ENCODE data around the gene IL13.

DNA sequence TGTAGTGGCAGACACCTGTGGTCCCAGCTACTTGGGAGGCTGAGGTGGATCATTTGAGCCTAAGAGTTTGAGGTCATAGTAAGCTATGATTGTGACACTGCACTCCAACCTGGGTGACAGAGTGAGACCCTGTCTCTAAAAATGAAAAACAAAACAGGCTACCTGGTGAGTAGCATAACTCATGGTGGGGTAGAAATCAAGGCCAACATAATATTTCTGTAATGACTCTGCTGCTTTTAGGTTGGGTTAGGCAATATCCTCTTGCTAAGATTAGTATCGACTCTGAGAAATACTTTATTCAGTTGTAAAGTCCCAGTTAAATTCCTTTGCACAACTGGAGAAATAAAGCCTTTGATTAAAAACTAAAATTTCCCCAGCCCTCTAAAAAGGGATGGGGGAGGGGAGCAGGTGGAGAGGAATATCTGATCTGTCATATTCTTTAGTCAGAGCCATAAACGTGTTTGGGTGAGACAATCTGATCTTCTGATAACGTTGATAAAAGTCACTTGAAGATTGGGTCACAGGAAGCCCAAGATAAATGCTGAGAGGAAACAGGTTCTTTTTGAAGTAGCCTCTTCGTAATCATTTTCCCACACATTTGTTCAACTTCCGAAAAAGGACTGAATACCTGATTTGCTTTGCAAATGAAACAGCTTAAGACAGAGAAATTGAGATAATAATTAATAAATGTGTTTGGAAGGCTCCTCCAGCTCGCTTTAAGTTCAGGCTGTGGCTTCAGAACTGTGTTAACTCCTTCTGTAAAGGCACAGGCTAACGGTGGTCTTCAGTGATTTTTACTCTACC is 30.8 kb downstream of the IL13 start:
- TF ChIP-seq, protein P1, sequence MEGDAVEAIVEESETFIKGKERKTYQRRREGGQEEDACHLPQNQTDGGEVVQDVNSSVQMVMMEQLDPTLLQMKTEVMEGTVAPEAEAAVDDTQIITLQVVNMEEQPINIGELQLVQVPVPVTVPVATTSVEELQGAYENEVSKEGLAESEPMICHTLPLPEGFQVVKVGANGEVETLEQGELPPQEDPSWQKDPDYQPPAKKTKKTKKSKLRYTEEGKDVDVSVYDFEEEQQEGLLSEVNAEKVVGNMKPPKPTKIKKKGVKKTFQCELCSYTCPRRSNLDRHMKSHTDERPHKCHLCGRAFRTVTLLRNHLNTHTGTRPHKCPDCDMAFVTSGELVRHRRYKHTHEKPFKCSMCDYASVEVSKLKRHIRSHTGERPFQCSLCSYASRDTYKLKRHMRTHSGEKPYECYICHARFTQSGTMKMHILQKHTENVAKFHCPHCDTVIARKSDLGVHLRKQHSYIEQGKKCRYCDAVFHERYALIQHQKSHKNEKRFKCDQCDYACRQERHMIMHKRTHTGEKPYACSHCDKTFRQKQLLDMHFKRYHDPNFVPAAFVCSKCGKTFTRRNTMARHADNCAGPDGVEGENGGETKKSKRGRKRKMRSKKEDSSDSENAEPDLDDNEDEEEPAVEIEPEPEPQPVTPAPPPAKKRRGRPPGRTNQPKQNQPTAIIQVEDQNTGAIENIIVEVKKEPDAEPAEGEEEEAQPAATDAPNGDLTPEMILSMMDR (IDR thresholded peaks at IDR 0.05) = no peak
- TF ChIP-seq POLR2A (IDR thresholded peaks at IDR 0.05) (no peak), EP300 (IDR thresholded peaks at IDR 0.05) (no peak)
